ENCODE results near the gene INO80.

GRCh38 chr15:41010345-41010744 lies 105.7 kb downstream of the INO80 start:
- TF ChIP-seq POLR2AphosphoS5 (IDR thresholded peaks at IDR 0.05; ENCODE audit: borderline replicate concordance, low read depth, low read length) (no peak), EZH2 (IDR thresholded peaks at IDR 0.05) (no peak), FOXP2 (optimal IDR thresholded peaks at IDR 0.05; ENCODE audit: control extremely low read depth, extremely low read length, insufficient read depth) (no peak)
